AG09319 (cell line): ENCODE measurements around the gene INSM1.
"Not testable (repeated sequence)": the region's sequence is repeated elsewhere in the genome, so short reads cannot be mapped to it uniquely, and the experiment has no call there.

Experiments used
- DNase-seq: peaks from one replicate; pipeline ENCODE4 v3.0.0-alpha.2; 2010; ENCODE audit warnings: low read depth; ENCODE audit errors: extremely low read depth
- TF ChIP-seq, protein P1 (sequence below): IDR thresholded peaks from 2 replicates; pipeline ENCODE4 v1.5.1; 2011; ENCODE audit warnings: low read depth, mild to moderate bottlenecking, inconsistent platforms, low read length, moderate library complexity

INSM1 gene

DNA sequence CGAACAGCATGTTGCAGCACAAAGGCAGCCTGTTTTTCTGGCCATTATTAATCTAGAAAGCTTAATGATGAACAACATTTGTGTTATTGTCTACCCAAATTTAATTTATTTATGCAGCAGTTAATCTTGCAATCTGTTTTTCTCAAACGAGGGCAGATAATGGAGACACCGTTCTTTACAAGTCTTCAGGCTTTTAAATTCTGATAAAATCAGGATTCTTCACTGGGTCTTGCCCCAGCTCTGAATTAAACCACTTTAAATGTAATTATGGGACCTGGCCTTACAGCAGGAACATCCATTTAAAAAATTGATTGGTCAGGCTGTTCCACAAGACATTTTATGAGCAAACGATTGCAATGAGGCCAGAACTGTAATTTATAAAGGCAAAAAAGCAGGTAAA is 26.5 kb upstream of the INSM1 start:
- no peak for DNase-seq
- TF ChIP-seq, protein P1, sequence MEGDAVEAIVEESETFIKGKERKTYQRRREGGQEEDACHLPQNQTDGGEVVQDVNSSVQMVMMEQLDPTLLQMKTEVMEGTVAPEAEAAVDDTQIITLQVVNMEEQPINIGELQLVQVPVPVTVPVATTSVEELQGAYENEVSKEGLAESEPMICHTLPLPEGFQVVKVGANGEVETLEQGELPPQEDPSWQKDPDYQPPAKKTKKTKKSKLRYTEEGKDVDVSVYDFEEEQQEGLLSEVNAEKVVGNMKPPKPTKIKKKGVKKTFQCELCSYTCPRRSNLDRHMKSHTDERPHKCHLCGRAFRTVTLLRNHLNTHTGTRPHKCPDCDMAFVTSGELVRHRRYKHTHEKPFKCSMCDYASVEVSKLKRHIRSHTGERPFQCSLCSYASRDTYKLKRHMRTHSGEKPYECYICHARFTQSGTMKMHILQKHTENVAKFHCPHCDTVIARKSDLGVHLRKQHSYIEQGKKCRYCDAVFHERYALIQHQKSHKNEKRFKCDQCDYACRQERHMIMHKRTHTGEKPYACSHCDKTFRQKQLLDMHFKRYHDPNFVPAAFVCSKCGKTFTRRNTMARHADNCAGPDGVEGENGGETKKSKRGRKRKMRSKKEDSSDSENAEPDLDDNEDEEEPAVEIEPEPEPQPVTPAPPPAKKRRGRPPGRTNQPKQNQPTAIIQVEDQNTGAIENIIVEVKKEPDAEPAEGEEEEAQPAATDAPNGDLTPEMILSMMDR: no peak

GRCh38 chr20:20342066-20342465 is 25.8 kb upstream of the INSM1 start:
- TF ChIP-seq, protein P1: no peak
- no peak for DNase-seq

GRCh38 chr20:20343932-20344331 is 24.0 kb upstream of the INSM1 start:
- TF ChIP-seq, protein P1: no peak
- no peak for DNase-seq

GRCh38 chr20:20344476-20344875 is 23.4 kb upstream of the INSM1 start:
- TF ChIP-seq, protein P1: no peak
- no peak for DNase-seq

DNA sequence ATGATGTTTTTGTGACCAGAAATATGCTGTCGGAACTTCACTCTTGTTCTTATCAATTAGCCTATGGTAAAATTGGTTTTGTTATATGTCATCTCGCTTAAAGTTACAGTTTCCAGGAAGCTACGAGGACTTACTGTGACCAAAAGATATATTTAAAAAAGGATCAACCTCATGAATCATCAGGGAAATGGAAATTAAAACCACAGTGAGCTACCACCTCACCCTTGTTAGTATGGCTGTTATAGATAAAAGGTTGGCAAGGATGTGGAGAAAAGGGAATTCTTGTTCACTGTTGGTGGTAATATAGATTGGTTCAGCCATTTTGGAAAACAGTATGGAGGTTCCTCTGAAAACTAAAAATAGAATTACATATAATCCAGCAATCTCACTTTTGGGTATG is 14.3 kb upstream of the INSM1 start:
- no peak for DNase-seq

DNA sequence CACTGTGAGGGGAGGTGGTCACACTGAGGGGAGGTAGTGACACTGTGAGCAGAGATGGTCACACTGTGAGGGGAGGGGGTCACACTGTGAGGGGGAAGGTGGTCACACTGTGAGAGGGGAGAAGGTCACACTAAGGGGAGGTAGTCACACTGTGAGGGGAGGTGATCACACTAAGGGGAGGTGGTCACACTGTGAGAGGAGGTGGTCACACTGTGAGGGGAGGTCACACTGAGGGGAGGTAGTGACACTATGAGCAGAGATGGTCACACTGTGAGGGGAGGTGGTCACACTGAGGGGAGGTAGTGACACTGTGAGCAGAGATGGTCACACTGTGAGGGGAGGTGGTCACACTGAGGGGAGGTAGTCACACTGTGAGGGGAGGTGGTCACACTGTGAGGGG is 12.4 kb upstream of the INSM1 start:
- DNase-seq: not testable (repeated sequence)

More for the DNA sequence above, 14.3 kb upstream of the INSM1 start:
- TF ChIP-seq, protein P1: no peak

DNA sequence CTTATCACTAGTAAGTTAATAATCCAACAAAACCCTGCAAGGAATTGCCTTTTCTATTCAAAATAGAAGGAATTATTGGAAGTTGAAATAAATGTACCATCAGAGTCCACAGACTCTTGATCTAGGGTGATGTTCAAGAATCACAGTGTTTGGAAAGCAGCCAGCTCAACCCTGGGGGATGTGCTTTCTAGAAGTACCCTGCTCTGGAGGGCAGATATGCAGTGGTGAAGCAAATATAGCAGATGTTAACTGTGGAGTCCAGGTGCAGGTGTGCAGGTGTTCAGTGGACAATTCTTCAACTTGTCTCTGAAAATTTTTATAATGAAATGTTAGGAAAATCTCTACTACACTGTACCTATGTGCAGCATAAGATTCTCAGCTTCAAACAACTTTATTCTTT is 9.1 kb upstream of the INSM1 start:
- DNase-seq: no peak

GRCh38 chr20:20359628-20360027 is 8.3 kb upstream of the INSM1 start:
- TF ChIP-seq, protein P1: no peak
- no peak for DNase-seq

More for the DNA sequence above, 9.1 kb upstream of the INSM1 start:
- TF ChIP-seq, protein P1: no peak
